HepG2 (cell line): ENCODE measurements around the gene RBP5. TPM values are rescaled to one million over a fixed set of nuclear protein-coding genes. Genes with fewer than 3 reads are reported as not detected.

Experiments used
- ARNTL ChIP-seq: sonication (generic); formaldehyde crosslinking; IDR thresholded peaks from 2 replicates; pipeline ENCODE4 v1.4.0; 2020; ENCODE audit warnings: mild to moderate bottlenecking, missing genetic modification reagents
- ASH2L ChIP-seq: fragments of 300-600, 200-600 bp; sonication (generic); IDR thresholded peaks from 2 replicates; pipeline ENCODE4 v1.7.0; 2017; ENCODE audit warnings: low read depth, mild to moderate bottlenecking, moderate library complexity, mixed read lengths, low read length; ENCODE audit not compliant: insufficient read length
- GMEB1 ChIP-seq: sonication (generic); formaldehyde crosslinking; IDR thresholded peaks from 2 replicates; pipeline ENCODE4 v1.5.1; 2020; ENCODE audit warnings: missing genetic modification reagents, mild to moderate bottlenecking, borderline replicate concordance
- HINFP ChIP-seq: sonication (generic); formaldehyde crosslinking; IDR thresholded peaks from 2 replicates; pipeline ENCODE4 v1.4.0; 2020; ENCODE audit warnings: low read depth, mild to moderate bottlenecking, missing genetic modification reagents
- NFIC ChIP-seq: IDR thresholded peaks from 2 replicates; pipeline ENCODE4 v1.6.1; 2012; ENCODE audit warnings: mild to moderate bottlenecking, low read length, inconsistent platforms
- NPAS2 ChIP-seq: sonication (generic); formaldehyde crosslinking; IDR thresholded peaks from 2 replicates; pipeline ENCODE4 v1.8.0; 2022; ENCODE audit warnings: mild to moderate bottlenecking, missing genetic modification reagents, borderline replicate concordance
- PAWR ChIP-seq: sonication (generic); formaldehyde crosslinking; IDR thresholded peaks from 2 replicates; pipeline ENCODE4 v1.4.0; 2020; ENCODE audit warnings: missing genetic modification reagents, mild to moderate bottlenecking, borderline replicate concordance
- RBFOX2 ChIP-seq: fragments of 200-400 bp; formaldehyde crosslinking; IDR thresholded peaks from 2 replicates; pipeline ENCODE4 v1.6.1; 2017; ENCODE audit warnings: low read depth, mild to moderate bottlenecking, low read length
- SRSF4 ChIP-seq: fragments of 200-400 bp; formaldehyde crosslinking; IDR thresholded peaks from one replicate; pipeline ENCODE4 v1.6.1; 2018; ENCODE audit warnings: mild to moderate bottlenecking, low read depth, low read length, moderate library complexity; ENCODE audit not compliant: poor library complexity, severe bottlenecking
- ZEB1 ChIP-seq: IDR thresholded peaks from 2 replicates; pipeline ENCODE4 v1.6.1; 2012; ENCODE audit warnings: mild to moderate bottlenecking, low read depth, inconsistent platforms; ENCODE audit not compliant: insufficient replicate concordance
- ZNF576 ChIP-seq: sonication (generic); formaldehyde crosslinking; IDR thresholded peaks from 2 replicates; pipeline ENCODE4 v1.4.0; 2020; ENCODE audit warnings: mild to moderate bottlenecking, missing genetic modification reagents
- ZNF598 ChIP-seq: sonication (generic); formaldehyde crosslinking; IDR thresholded peaks from 2 replicates; pipeline ENCODE4 v1.5.1; 2020; ENCODE audit warnings: mild to moderate bottlenecking, missing genetic modification reagents, borderline replicate concordance
- ZNF652 ChIP-seq: IDR thresholded peaks from 2 replicates; pipeline ENCODE4 v1.6.1; 2016; ENCODE audit warnings: low read depth, borderline replicate concordance
- ZNF749 ChIP-seq: sonication (generic); formaldehyde crosslinking; IDR thresholded peaks from 2 replicates; pipeline ENCODE4 v1.8.0; 2022; ENCODE audit warnings: mild to moderate bottlenecking, missing genetic modification reagents, moderate library complexity, borderline replicate concordance
- ZNF777 ChIP-seq: sonication (generic); formaldehyde crosslinking; IDR thresholded peaks from 2 replicates; pipeline ENCODE4 v1.4.0; 2020; ENCODE audit warnings: missing genetic modification reagents
- ZNF878 ChIP-seq: sonication (generic); formaldehyde crosslinking; IDR thresholded peaks from 2 replicates; pipeline ENCODE4 v1.8.1; 2023; ENCODE audit warnings: mild to moderate bottlenecking, missing genetic modification reagents, moderate library complexity
- ZSCAN25 ChIP-seq: sonication (generic); formaldehyde crosslinking; IDR thresholded peaks from 2 replicates; pipeline ENCODE4 v1.8.0; 2022; ENCODE audit warnings: mild to moderate bottlenecking, missing genetic modification reagents
- ZSCAN30 ChIP-seq: sonication (generic); formaldehyde crosslinking; IDR thresholded peaks from 2 replicates; pipeline ENCODE4 v1.5.0; 2020; ENCODE audit warnings: mild to moderate bottlenecking, missing genetic modification reagents
- polyA plus RNA-seq, 8 experiments: library from polyadenylated mRNA; depleted of rRNA in 3 of 8; stranded (reverse) in 7 of 8; unstranded in 1 of 8; fragments of >200 nt; fragmentation: Illumina TruSeq in 4 of 8; extraction: Trizol in 4 of 8; gene quantifications; 2 replicates each; pipeline versions ENCODE4 v1.2.1 to v1.2.3, GENCODE V29; 2011 to 2016; ENCODE audit warnings: low read depth in 4 of 8, missing spikeins in 1 of 8, mixed read lengths in 1 of 8; ENCODE audit not compliant: insufficient read depth in 1 of 8
- total RNA-seq, 5 experiments: library from RNA; depleted of rRNA; stranded (reverse); fragments of >200 nt; fragmentation: Illumina TruSeq; extraction: Trizol; gene quantifications; 2 replicates each; pipeline ENCODE4 v1.2.3, GENCODE V29; 2016; ENCODE audit warnings: low read depth in 1 of 5
- TF ChIP-seq, protein P1 (sequence below): IDR thresholded peaks from 2 replicates; pipeline ENCODE4 v1.4.0; 2020; ENCODE audit warnings: mild to moderate bottlenecking, missing genetic modification reagents
- TF ChIP-seq, protein P2 (sequence below): sonication (generic); formaldehyde crosslinking; IDR thresholded peaks from 2 replicates; pipeline ENCODE4 v1.4.0; 2020; ENCODE audit warnings: mild to moderate bottlenecking, low read depth, missing genetic modification reagents

Gene RBP5
- total and polyA plus RNA-seq, 2 of the 13 experiments (the other 11 are each of a cell fraction or from before 2014, with no cell fraction given): 13.8 to 19.8 TPM

GRCh38 chr12:7122811-7123769 lies 5.6 kb downstream of the RBP5 start (continued):
- TF ChIP-seq, protein P1, sequence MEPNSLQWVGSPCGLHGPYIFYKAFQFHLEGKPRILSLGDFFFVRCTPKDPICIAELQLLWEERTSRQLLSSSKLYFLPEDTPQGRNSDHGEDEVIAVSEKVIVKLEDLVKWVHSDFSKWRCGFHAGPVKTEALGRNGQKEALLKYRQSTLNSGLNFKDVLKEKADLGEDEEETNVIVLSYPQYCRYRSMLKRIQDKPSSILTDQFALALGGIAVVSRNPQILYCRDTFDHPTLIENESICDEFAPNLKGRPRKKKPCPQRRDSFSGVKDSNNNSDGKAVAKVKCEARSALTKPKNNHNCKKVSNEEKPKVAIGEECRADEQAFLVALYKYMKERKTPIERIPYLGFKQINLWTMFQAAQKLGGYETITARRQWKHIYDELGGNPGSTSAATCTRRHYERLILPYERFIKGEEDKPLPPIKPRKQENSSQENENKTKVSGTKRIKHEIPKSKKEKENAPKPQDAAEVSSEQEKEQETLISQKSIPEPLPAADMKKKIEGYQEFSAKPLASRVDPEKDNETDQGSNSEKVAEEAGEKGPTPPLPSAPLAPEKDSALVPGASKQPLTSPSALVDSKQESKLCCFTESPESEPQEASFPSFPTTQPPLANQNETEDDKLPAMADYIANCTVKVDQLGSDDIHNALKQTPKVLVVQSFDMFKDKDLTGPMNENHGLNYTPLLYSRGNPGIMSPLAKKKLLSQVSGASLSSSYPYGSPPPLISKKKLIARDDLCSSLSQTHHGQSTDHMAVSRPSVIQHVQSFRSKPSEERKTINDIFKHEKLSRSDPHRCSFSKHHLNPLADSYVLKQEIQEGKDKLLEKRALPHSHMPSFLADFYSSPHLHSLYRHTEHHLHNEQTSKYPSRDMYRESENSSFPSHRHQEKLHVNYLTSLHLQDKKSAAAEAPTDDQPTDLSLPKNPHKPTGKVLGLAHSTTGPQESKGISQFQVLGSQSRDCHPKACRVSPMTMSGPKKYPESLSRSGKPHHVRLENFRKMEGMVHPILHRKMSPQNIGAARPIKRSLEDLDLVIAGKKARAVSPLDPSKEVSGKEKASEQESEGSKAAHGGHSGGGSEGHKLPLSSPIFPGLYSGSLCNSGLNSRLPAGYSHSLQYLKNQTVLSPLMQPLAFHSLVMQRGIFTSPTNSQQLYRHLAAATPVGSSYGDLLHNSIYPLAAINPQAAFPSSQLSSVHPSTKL: peak; percentile 53; the same call in 1 of the 2 replicates
- TF ChIP-seq HINFP (CRISPR knock-in tag) (no peak), ZNF652 (no peak), SRSF4 (no peak), ZNF777 (CRISPR knock-in tag) (no peak), GMEB1 (CRISPR knock-in tag) (0 out of 2 replicates have a peak, but pooled peaks have one; percentile 12), ZNF598 (no peak), PAWR (CRISPR knock-in tag) (no peak), ZEB1 (no peak), ZNF576 (no peak), NPAS2 (CRISPR knock-in tag) (no peak), ARNTL (CRISPR knock-in tag) (0 out of 2 replicates have a peak, but pooled peaks have one; percentile 35), ZSCAN30 (CRISPR knock-in tag) (no peak), ZSCAN25 (CRISPR knock-in tag) (no peak), RBFOX2 (no peak), ZNF878 (CRISPR knock-in tag) (no peak), NFIC (peak; percentile 60), ZNF749 (CRISPR knock-in tag) (no peak), ASH2L (peak; percentile 66)
- TF ChIP-seq, protein P2, sequence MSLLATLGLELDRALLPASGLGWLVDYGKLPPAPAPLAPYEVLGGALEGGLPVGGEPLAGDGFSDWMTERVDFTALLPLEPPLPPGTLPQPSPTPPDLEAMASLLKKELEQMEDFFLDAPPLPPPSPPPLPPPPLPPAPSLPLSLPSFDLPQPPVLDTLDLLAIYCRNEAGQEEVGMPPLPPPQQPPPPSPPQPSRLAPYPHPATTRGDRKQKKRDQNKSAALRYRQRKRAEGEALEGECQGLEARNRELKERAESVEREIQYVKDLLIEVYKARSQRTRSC: no peak
